H1 (cell line): Measurements from ENCODE around the gene PAF1. TPM values are rescaled to one million over a fixed set of nuclear protein-coding genes. Genes with fewer than 3 reads are reported as not detected.

Experiments
- CHD1 ChIP-seq: IDR thresholded peaks from 2 replicates; pipeline ENCODE4 v1.6.1; 2012; ENCODE audit warnings: low read depth, low read length, improper control_type of control experiment
- EP300 ChIP-seq, 2 experiments: IDR thresholded peaks; 1 replicate in 1 of 2; 2 replicates in 1 of 2; pipeline ENCODE4 v1.6.1; 2011 to 2012; ENCODE audit warnings: low read depth in 2 of 2, low read length in 2 of 2, mild to moderate bottlenecking in 2 of 2, borderline replicate concordance in 1 of 2, inconsistent platforms in 1 of 2, moderate library complexity in 1 of 2
- POU5F1 ChIP-seq: IDR thresholded peaks from 2 replicates; pipeline ENCODE4 v1.6.1; 2011; ENCODE audit warnings: low read depth, mild to moderate bottlenecking, low read length, moderate library complexity
- RBBP5 ChIP-seq: IDR thresholded peaks from 2 replicates; pipeline ENCODE4 v1.7.1; 2012; ENCODE audit warnings: low read depth, mild to moderate bottlenecking, inconsistent platforms, low read length, moderate library complexity, borderline replicate concordance
- polyA plus RNA-seq, 7 experiments: library from polyadenylated mRNA; depleted of rRNA in 3 of 7; stranded (reverse) in 5 of 7; unstranded in 2 of 7; fragments of >200 nt in 5 of 7; fragments of 200-250 nt in 2 of 7; gene quantifications; 1 replicate in 5 of 7; 2 replicates in 1 of 7; 4 replicates in 1 of 7; pipeline versions ENCODE4 v1.2.1 to v1.2.3, GENCODE V29; 2011 to 2013; ENCODE audit warnings: missing spikeins in 2 of 7, mixed read lengths in 2 of 7
- total RNA-seq: library from RNA; stranded (reverse); fragmentation: NEBNext Ultra II Directional; extraction: Animal tissue kit (Norgen Biotek cat#: 25700); gene quantifications from 2 replicates; pipeline ENCODE4 v1.2.1, GENCODE V29; 2021

PAF1 gene
- total and polyA plus RNA-seq, 2 of the 8 experiments (the other 6 are each of a cell fraction or from before 2014, with no cell fraction given): 31.4 to 58.6 TPM

DNA sequence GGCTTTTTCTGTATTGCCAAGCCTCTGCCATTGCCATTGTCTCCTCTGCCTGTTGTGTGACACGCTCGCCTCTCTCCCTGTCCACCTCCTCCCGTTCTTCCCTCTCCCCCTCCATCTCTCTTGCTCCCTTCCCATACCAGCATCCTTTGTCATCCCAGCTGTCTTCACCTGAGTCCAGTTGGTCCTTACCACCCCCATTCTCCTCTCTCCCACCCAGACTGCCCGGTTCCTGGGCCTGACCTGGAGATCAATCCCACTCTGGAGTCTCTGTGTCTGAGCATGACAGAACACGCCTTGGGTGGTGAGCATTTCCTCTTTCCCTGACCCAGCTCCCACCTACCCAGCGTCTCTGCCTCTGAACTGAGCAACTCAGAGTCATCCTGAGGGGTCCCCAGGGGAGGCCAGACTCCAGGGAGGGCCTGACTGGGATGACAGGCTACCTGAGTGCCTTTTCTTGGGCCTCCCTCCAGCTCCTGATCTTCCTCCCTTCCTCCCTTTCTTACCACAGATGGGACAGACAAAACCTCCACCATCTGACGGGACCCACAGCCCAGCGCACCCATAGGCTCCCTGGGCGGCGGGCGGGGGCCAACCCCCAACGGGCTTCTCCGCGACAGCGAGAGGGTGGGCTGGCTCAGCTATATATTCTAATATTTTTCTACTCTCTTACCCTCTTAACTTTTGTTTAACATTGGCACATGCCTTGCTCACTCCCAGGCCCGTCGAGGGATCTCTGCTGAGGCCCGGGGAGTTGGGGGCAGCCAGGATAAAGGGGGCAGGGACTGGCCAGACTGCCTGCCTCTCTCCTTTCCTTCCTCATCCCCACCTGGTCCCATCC, 7.7 kb downstream of the PAF1 start (continued):
- TF ChIP-seq CHD1: no peak
- TF ChIP-seq RBBP5: no peak
- TF ChIP-seq POU5F1: no peak
- no peak for TF ChIP-seq EP300 (IDR thresholded peaks at IDR 0.05; ENCODE audit: borderline replicate concordance in 1 of 2, low read depth in 2 of 2, low read length in 2 of 2)
